Erythroblast (primary cell): ENCODE results near the gene LIME1.
"Not testable (repeated sequence)": the region's sequence is repeated elsewhere in the genome, so short reads cannot be mapped to it uniquely, and the experiment has no call there.

ENCODE experiments used
- GATA1 ChIP-seq: IDR thresholded peaks from 2 replicates; pipeline ENCODE4 v1.6.1; 2011; ENCODE audit warnings: low read depth, mild to moderate bottlenecking, control low read depth, low read length, moderate library complexity
- POLR2A ChIP-seq: IDR thresholded peaks from 2 replicates; pipeline ENCODE4 v1.6.1; 2011; ENCODE audit warnings: mild to moderate bottlenecking, low read length

DNA sequence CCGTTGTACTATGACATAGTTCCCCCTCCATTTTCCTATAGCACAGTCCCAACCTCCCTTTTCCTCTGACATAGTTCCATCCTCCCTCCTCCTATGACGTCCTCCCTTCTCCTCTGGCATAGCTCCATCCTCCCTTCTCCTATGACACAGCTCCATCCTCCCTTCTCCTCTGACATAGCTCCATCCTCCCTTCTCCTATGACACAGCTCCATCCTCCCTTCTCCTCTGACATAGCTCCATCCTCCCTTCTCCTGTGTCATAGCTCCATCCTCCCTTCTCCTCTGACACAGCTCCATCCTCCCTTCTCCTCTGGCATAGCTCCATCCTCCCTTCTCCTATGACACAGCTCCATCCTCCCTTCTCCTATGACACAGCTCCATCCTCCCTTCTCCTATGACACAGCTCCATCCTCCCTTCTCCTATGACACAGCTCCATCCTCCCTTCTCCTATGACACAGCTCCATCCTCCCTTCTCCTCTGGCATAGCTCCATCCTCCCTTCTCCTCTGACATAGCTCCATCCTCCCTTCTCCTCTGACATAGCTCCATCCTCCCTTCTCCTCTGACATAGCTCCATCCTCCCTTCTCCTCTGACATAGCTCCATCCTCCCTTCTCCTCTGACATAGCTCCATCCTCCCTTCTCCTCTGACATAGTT, 13.4 kb upstream of the LIME1 start:
- not testable (repeated sequence) for TF ChIP-seq POLR2A, GATA1
